ENCODE results near the gene STPG1. TPM values are rescaled to one million over a fixed set of nuclear protein-coding genes. Genes with fewer than 3 reads are reported as not detected.

Gene STPG1
- total and polyA plus RNA-seq, 2 of the 13 experiments (the other 11 are each of a cell fraction or from before 2014, with no cell fraction given): 3.4 to 4.3 TPM

DNA sequence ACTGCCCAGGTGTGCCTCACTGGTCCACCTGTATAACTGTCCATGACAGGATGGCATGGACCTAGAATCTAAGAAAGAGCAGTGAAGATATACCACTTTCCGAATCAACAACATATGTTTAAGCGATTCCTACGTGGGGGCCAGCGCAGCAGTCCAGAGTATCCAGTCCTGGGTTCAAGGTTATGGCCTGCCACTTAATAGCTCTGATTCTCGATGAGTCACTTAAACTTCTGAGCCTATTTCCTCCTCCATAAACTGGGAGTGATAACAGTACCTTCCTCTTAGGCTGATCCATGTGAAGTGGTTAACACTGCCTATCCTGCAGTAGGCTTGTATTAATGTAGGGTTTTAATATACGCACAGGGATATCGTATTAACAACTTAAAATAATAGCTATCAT lies 2.8 kb downstream of the STPG1 start:
- Histone ChIP-seq H3K4me2 (ENCODE audit: low read depth, low read length) (no peak overlapping the region), H3K27ac (ENCODE audit: extremely low read length, insufficient read depth, low read length) (no peak overlapping the region), H3K4me1 (ENCODE audit: insufficient read depth, low read length) (peaks cover 32% of the 10 kb centered on the region), H2AFZ (ENCODE audit: low read length) (no peak overlapping the region), H4K20me1 (ENCODE audit: insufficient read depth, low read length) (no peaks in the 10 kb centered on the region), H3K79me2 (ENCODE audit: insufficient read depth, low read length) (no peaks in the 10 kb centered on the region), H3K9me3 (ENCODE audit: low read length) (no peaks in the 10 kb centered on the region), H3K27me3 (ENCODE audit: control insufficient read depth in 1 of 2, insufficient read depth in 2 of 2, low read length in 2 of 2) (no peaks in the 10 kb centered on the region; a peak in 1 of 5 replicates), H3K9ac (ENCODE audit: insufficient read depth, low read depth, low read length) (no peak overlapping the region), H3K4me3 (replicated peaks in 1 of 3; ENCODE audit: insufficient read depth in 1 of 3, low read depth in 2 of 3, low read length in 3 of 3) (no peak overlapping the region), H3K36me3 (replicated peaks in 1 of 2; ENCODE audit: control insufficient read depth in 1 of 2, insufficient read depth in 2 of 2, low read length in 2 of 2) (no peaks in the 10 kb centered on the region)
- intact Hi-C loops (cut with micrococcal nuclease; ENCODE audit: unreplicated experiment): loop anchor here (5.0 to 10.0 kb wide), 2 partner anchors 94 to 232 kb away; partner anchors contain the start of genes RCAN3 and SRRM1
- WGBS (ENCODE audit: low lambda C conversion rate): 90% methylated on average over 3 of the region's 7 CpGs
- TF ChIP-seq NFAT5 (CRISPR knock-in tag; IDR thresholded peaks at IDR 0.05) (no peak), ZNF205 (CRISPR knock-in tag; IDR thresholded peaks at IDR 0.05) (no peak), ZMYM3 (CRISPR knock-in tag; IDR thresholded peaks at IDR 0.05) (no peak), NBN (conservative IDR thresholded peaks at IDR 0.05) (no peak), ZBTB1 (CRISPR knock-in tag; IDR thresholded peaks at IDR 0.05; ENCODE audit: borderline replicate concordance) (no peak), TBL1XR1 (IDR thresholded peaks at IDR 0.05; ENCODE audit: borderline replicate concordance, low read length, partially characterized antibody) (no peak), CC2D1A (CRISPR knock-in tag; IDR thresholded peaks at IDR 0.05) (no peak), NFE2L2 (IDR thresholded peaks at IDR 0.05; ENCODE audit: low read length) (no peak), ZNF569 (CRISPR knock-in tag; IDR thresholded peaks at IDR 0.05; ENCODE audit: borderline replicate concordance) (no peak), ZNF234 (CRISPR knock-in tag; conservative IDR thresholded peaks at IDR 0.05) (no peak), SETDB1 (CRISPR knock-in tag; IDR thresholded peaks at IDR 0.05; ENCODE audit: borderline replicate concordance) (no peak), ATF4 (CRISPR knock-in tag; IDR thresholded peaks at IDR 0.05) (no peak), ZNF749 (CRISPR knock-in tag; IDR thresholded peaks at IDR 0.05; ENCODE audit: borderline replicate concordance) (no peak), ZNF496 (CRISPR knock-in tag; IDR thresholded peaks at IDR 0.05; ENCODE audit: insufficient replicate concordance) (no peak), CHCHD3 (CRISPR knock-in tag; IDR thresholded peaks at IDR 0.05) (no peak)
- TF ChIP-seq, protein P1, sequence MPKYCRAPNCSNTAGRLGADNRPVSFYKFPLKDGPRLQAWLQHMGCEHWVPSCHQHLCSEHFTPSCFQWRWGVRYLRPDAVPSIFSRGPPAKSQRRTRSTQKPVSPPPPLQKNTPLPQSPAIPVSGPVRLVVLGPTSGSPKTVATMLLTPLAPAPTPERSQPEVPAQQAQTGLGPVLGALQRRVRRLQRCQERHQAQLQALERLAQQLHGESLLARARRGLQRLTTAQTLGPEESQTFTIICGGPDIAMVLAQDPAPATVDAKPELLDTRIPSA (CRISPR knock-in tag; IDR thresholded peaks at IDR 0.05; ENCODE audit: borderline replicate concordance): no peak
- TF ChIP-seq, protein P2, sequence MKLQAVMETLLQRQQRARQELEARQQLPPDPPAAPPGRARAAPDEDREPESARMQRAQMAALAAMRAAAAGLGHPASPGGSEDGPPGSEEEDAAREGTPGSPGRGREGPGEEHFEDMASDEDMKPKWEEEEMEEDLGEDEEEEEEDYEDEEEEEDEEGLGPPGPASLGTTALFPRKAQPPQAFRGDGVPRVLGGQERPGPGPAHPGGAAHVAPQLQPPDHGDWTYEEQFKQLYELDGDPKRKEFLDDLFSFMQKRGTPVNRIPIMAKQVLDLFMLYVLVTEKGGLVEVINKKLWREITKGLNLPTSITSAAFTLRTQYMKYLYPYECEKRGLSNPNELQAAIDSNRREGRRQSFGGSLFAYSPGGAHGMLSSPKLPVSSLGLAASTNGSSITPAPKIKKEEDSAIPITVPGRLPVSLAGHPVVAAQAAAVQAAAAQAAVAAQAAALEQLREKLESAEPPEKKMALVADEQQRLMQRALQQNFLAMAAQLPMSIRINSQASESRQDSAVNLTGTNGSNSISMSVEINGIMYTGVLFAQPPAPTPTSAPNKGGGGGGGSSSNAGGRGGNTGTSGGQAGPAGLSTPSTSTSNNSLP (IDR thresholded peaks at IDR 0.05; ENCODE audit: low read depth, low read length): no peak
- ChIA-PET POLR2A (no interaction called here), CTCF (ENCODE audit: low intra/inter-chr PET ratio, low total read pairs) (no interaction called here)
- DNase-seq (ENCODE audit: low spot score) (no peak), FAIRE-seq (no peak), ATAC-seq (no peak)
- in situ Hi-C loops (cut with HindIII; ENCODE audit: extremely low pct_ligation_motif_present, low pct_unique_long_range_greater_than_20kb): no loop called here
- no TSS peak for BruUV-seq (replicated peaks)

Data from HepG2 (cell line).